Raji (cell line): ENCODE data around the gene KCNQ4.

ENCODE experiments used
- POLR2A ChIP-seq: IDR thresholded peaks from 2 replicates; pipeline ENCODE4 v1.6.1; 2011; ENCODE audit warnings: low read depth, low read length, control low read depth; ENCODE audit not compliant: insufficient read depth

The KCNQ4 gene

GRCh38 chr1:40766017-40766416 is 17.6 kb upstream of the KCNQ4 start:
- TF ChIP-seq POLR2A, result no peak

GRCh38 chr1:40766560-40766959 is 17.0 kb upstream of the KCNQ4 start:
- TF ChIP-seq POLR2A, result no peak

GRCh38 chr1:40768146-40768990 is 15.2 kb upstream of the KCNQ4 start:
- TF ChIP-seq POLR2A, result no peak

GRCh38 chr1:40769815-40770214 is 13.8 kb upstream of the KCNQ4 start:
- no peak for TF ChIP-seq POLR2A

- no peak for TF ChIP-seq POLR2A
Measured at GRCh38 chr1:40770296-40771070, 13.1 kb upstream of the KCNQ4 start.

- TF ChIP-seq POLR2A, result no peak
Measured at GRCh38 chr1:40772146-40772955, 11.2 kb upstream of the KCNQ4 start.

GRCh38 chr1:40773748-40774265 is 9.8 kb upstream of the KCNQ4 start:
- no peak for TF ChIP-seq POLR2A

GRCh38 chr1:40774266-40774998 is 9.2 kb upstream of the KCNQ4 start:
- TF ChIP-seq POLR2A, result no peak

GRCh38 chr1:40776236-40777072 is 7.1 kb upstream of the KCNQ4 start:
- no peak for TF ChIP-seq POLR2A

- TF ChIP-seq POLR2A, result no peak
Measured at GRCh38 chr1:40777224-40777970, 6.2 kb upstream of the KCNQ4 start.

- TF ChIP-seq POLR2A, result no peak
Measured at GRCh38 chr1:40780678-40781607, 2.6 kb upstream of the KCNQ4 start.

GRCh38 chr1:40781608-40781971 is 2.0 kb upstream of the KCNQ4 start:
- TF ChIP-seq POLR2A, result no peak
